Measurements from ENCODE around the gene CBX4. TPM values are rescaled to one million over a fixed set of nuclear protein-coding genes. Genes with fewer than 3 reads are reported as not detected.

CBX4 gene
- total and polyA plus RNA-seq, 2 of the 13 experiments (the other 11 are each of a cell fraction or from before 2014, with no cell fraction given): 25.8 to 50.8 TPM

DNA sequence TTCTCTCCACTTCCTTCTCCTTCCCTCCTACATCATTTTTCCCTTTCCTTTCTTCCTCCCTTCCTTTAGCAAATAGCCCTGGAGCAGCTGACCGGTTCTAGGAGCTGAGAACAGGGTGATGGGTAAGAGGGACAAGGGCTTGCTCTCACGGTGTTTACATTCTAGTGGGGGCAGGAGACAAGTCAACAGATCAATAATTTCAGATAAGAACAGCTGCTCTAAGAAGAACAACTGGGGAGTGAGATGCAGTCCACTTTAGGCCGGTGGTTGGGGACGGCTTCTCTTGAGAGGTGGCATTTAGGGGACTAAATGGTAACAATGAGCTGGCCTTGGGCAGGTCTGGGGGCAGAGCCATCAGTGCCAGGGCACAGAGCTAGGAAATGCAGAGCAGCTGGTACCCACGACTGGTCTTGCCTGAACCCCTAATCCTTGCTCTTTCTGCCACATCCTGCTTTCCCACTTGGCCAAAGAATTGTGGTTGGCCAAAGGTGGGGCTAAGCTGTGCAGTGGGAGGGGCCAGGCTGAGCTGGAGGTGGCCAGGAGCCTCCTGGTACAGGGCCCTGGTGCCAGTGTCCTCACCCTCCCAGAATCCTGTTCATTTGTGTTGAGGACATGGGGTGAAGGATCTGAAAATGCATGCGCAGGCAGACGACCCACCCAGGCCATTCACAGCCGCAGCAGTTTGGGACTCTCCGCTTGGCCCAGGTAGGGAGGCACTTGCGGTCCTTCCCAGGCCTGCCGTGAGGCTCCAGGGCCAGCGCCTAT is 17.7 kb downstream of the CBX4 start (continued):
- TF ChIP-seq AHR (CRISPR knock-in tag; IDR thresholded peaks at IDR 0.05) (peak; percentile 45; the same call in 1 of the 2 replicates), ZNF280B (CRISPR knock-in tag; IDR thresholded peaks at IDR 0.05; ENCODE audit: borderline replicate concordance) (0 out of 2 replicates have a peak, but pooled peaks have one; percentile 22), ZNF746 (CRISPR knock-in tag; IDR thresholded peaks at IDR 0.05) (peak; percentile 94), MTERF4 (CRISPR knock-in tag; IDR thresholded peaks at IDR 0.05) (peak; percentile 61; the same call in 1 of the 2 replicates), HMG20B (CRISPR knock-in tag; conservative IDR thresholded peaks at IDR 0.05) (peak; percentile 81), SMAD3 (CRISPR knock-in tag; IDR thresholded peaks at IDR 0.05) (peak; percentile 97), ARID5B (CRISPR knock-in tag; IDR thresholded peaks at IDR 0.05) (peak; percentile 97), ZBTB26 (CRISPR knock-in tag; IDR thresholded peaks at IDR 0.05; ENCODE audit: borderline replicate concordance) (peak; percentile 59; the same call in 1 of the 2 replicates), ZNF780A (CRISPR knock-in tag; IDR thresholded peaks at IDR 0.05) (no peak), WIZ (CRISPR knock-in tag; IDR thresholded peaks at IDR 0.05) (no peak), MXD4 (CRISPR knock-in tag; IDR thresholded peaks at IDR 0.05) (0 out of 2 replicates have a peak, but pooled peaks have one; percentile 31), ISL2 (CRISPR knock-in tag; IDR thresholded peaks at IDR 0.05) (peak; percentile 85), RARA (CRISPR knock-in tag; IDR thresholded peaks at IDR 0.05) (peak; percentile 93), FOXO4 (CRISPR knock-in tag; conservative IDR thresholded peaks at IDR 0.05) (0 out of 2 replicates have a peak, but pooled peaks have one; percentile 84), TARDBP (CRISPR knock-in tag; IDR thresholded peaks at IDR 0.05) (peak; percentile 92; the same call in 1 of the 2 replicates)
- TF ChIP-seq, protein P1, sequence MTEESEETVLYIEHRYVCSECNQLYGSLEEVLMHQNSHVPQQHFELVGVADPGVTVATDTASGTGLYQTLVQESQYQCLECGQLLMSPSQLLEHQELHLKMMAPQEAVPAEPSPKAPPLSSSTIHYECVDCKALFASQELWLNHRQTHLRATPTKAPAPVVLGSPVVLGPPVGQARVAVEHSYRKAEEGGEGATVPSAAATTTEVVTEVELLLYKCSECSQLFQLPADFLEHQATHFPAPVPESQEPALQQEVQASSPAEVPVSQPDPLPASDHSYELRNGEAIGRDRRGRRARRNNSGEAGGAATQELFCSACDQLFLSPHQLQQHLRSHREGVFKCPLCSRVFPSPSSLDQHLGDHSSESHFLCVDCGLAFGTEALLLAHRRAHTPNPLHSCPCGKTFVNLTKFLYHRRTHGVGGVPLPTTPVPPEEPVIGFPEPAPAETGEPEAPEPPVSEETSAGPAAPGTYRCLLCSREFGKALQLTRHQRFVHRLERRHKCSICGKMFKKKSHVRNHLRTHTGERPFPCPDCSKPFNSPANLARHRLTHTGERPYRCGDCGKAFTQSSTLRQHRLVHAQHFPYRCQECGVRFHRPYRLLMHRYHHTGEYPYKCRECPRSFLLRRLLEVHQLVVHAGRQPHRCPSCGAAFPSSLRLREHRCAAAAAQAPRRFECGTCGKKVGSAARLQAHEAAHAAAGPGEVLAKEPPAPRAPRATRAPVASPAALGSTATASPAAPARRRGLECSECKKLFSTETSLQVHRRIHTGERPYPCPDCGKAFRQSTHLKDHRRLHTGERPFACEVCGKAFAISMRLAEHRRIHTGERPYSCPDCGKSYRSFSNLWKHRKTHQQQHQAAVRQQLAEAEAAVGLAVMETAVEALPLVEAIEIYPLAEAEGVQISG (CRISPR knock-in tag; IDR thresholded peaks at IDR 0.05): peak; percentile 71; the same call in 1 of the 2 replicates
